Uterus (tissue), 2 donors: ENCODE results near the gene SHISA6.

Experiments
- POLR2A ChIP-seq, 2 donors: fragments of 450-650 bp; IDR thresholded peaks; one replicate each; pipeline ENCODE4 v1.6.1; 2016; ENCODE audit warnings: antibody characterized with exemption in 2 of 2, mild to moderate bottlenecking in 1 of 2, moderate library complexity in 1 of 2
- TF ChIP-seq, protein P1 (sequence below), 4 experiments: fragments of 200-600 bp in 2 of 4; fragments of 450-650 bp in 2 of 4; sonication (generic) in 2 of 4; IDR thresholded peaks; one replicate each; pipeline ENCODE4 v1.5.1; 2016 to 2019; ENCODE audit warnings: antibody characterized with exemption in 4 of 4, mild to moderate bottlenecking in 2 of 4, moderate library complexity in 1 of 4

DNA sequence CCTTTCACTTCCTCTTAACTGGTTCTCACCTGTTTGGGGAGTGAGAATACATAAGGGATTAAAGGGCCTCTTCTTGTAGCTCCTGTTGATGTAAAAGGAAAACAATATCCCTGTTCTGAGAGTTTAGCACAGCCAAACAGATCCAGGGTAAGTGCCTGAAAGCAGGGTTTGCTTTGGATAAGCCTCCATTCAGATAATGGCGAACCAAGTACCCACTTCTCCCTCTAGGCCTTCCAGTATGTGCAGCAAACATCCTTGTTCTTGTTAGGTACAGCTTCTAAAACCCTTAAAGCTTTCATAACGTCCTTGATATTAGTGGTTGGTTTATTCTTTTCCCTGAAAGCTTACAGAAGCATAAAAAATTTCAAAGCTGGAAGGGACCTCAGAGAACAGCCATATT is 226.6 kb downstream of the SHISA6 start:
- TF ChIP-seq, protein P1, sequence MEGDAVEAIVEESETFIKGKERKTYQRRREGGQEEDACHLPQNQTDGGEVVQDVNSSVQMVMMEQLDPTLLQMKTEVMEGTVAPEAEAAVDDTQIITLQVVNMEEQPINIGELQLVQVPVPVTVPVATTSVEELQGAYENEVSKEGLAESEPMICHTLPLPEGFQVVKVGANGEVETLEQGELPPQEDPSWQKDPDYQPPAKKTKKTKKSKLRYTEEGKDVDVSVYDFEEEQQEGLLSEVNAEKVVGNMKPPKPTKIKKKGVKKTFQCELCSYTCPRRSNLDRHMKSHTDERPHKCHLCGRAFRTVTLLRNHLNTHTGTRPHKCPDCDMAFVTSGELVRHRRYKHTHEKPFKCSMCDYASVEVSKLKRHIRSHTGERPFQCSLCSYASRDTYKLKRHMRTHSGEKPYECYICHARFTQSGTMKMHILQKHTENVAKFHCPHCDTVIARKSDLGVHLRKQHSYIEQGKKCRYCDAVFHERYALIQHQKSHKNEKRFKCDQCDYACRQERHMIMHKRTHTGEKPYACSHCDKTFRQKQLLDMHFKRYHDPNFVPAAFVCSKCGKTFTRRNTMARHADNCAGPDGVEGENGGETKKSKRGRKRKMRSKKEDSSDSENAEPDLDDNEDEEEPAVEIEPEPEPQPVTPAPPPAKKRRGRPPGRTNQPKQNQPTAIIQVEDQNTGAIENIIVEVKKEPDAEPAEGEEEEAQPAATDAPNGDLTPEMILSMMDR (IDR thresholded peaks at IDR 0.05) = no peak
- TF ChIP-seq POLR2A (IDR thresholded peaks at IDR 0.05) = no peak
